Keratinocyte (primary cell): Measurements from ENCODE around the gene OLFM3. TPM values are rescaled to one million over a fixed set of nuclear protein-coding genes. Genes with fewer than 3 reads are reported as not detected.

ENCODE experiments used
- DNase-seq: peaks from one replicate; pipeline ENCODE4 v3.0.0-alpha.2; 2011; ENCODE audit warnings: low read depth, missing footprints, low spot score
- FAIRE-seq: peaks from 2 replicates; lab custom pipeline; 2011; peaks lifted over from hg19 to GRCh38; lab: Jason Lieb, UNC
- H2AFZ ChIP-seq: 2 replicates; pipeline ENCODE4 v1.6.0; 2012; ENCODE audit warnings: low read length, control low read depth, inconsistent platforms; ENCODE audit not compliant: control insufficient read depth
- H3K27ac ChIP-seq: 2 replicates; pipeline ENCODE4 v1.5.1; 2011; ENCODE audit warnings: low read length; ENCODE audit not compliant: control insufficient read depth, insufficient read depth
- H3K27me3 ChIP-seq: 3 replicates; pipeline ENCODE4 v1.6.0; 2011; ENCODE audit warnings: low read length; ENCODE audit not compliant: control insufficient read depth, insufficient read depth; ENCODE audit errors: extremely low read depth
- H3K36me3 ChIP-seq, 2 experiments: 2 replicates in 1 of 2; 3 replicates in 1 of 2; pipeline ENCODE4 v1.5.1; 2011; ENCODE audit warnings: low read length in 2 of 2, mild to moderate bottlenecking in 1 of 2; ENCODE audit not compliant: control insufficient read depth in 2 of 2, insufficient read depth in 2 of 2; ENCODE audit errors: extremely low read depth in 1 of 2
- H3K4me1 ChIP-seq: 3 replicates; pipeline ENCODE4 v1.5.1; 2011; ENCODE audit warnings: low read length; ENCODE audit not compliant: control insufficient read depth, insufficient read depth; ENCODE audit errors: extremely low read depth
- H3K4me2 ChIP-seq: 3 replicates; pipeline ENCODE4 v1.6.0; 2011; ENCODE audit warnings: low read depth, low read length; ENCODE audit not compliant: control insufficient read depth, insufficient read depth; ENCODE audit errors: extremely low read depth
- H3K4me3 ChIP-seq, 3 experiments: fragments of 200-600 bp in 1 of 3; sonication (generic) in 1 of 3; 2 replicates in 2 of 3; 3 replicates in 1 of 3; pipeline ENCODE4 v1.5.1; 2011 to 2016; ENCODE audit warnings: low read length in 3 of 3, mild to moderate bottlenecking in 3 of 3, control low read depth in 2 of 3, inconsistent platforms in 1 of 3, low read depth in 1 of 3, mixed read lengths in 1 of 3, mixed run types in 1 of 3, moderate library complexity in 1 of 3; ENCODE audit not compliant: control insufficient read depth in 2 of 3, insufficient read depth in 2 of 3; ENCODE audit errors: extremely low read depth in 1 of 3
- H3K79me2 ChIP-seq: 2 replicates; pipeline ENCODE4 v1.6.0; 2012; ENCODE audit warnings: low read length; ENCODE audit not compliant: control insufficient read depth, insufficient read depth
- H3K9ac ChIP-seq: 3 replicates; pipeline ENCODE4 v1.6.0; 2011; ENCODE audit warnings: low read length; ENCODE audit not compliant: control insufficient read depth, insufficient read depth; ENCODE audit errors: extremely low read depth
- H3K9me1 ChIP-seq: 3 replicates; pipeline ENCODE4 v1.6.0; 2011; ENCODE audit warnings: low read length; ENCODE audit not compliant: control insufficient read depth, insufficient read depth; ENCODE audit errors: extremely low read depth
- H3K9me3 ChIP-seq: 2 replicates; pipeline ENCODE4 v1.5.1; 2012; ENCODE audit warnings: low read depth, low read length; ENCODE audit not compliant: control insufficient read depth
- H4K20me1 ChIP-seq: 3 replicates; pipeline ENCODE4 v1.6.0; 2011; ENCODE audit warnings: low read length; ENCODE audit not compliant: control insufficient read depth, insufficient read depth; ENCODE audit errors: extremely low read depth
- EZH2 ChIP-seq: IDR thresholded peaks from one replicate; pipeline ENCODE4 v1.6.1; 2012; ENCODE audit warnings: inconsistent platforms, mild to moderate bottlenecking, low read length, moderate library complexity
- dilution Hi-C: fragments of 300-500 bp; cut with MboI; formaldehyde crosslinking; loops from one replicate; pipeline ENCODE4 v1.7.0; 2020; ENCODE audit warnings: low sequenced_read_pairs; ENCODE audit not compliant: extremely low pct_ligation_motif_present
- polyA plus RNA-seq, 5 experiments: library from polyadenylated mRNA; depleted of rRNA in 3 of 5; stranded (reverse) in 3 of 5; stranded (forward) in 1 of 5; unstranded in 1 of 5; fragments of >200 nt; gene quantifications; 1 replicate in 1 of 5; 2 replicates in 3 of 5; 3 replicates in 1 of 5; pipeline versions ENCODE4 v1.2.1 to v1.2.3, GENCODE V29; 2011 to 2012; ENCODE audit warnings: missing spikeins in 2 of 5, low read depth in 1 of 5, low replicate concordance in 1 of 5
- TF ChIP-seq, protein P1 (sequence below), 3 experiments: IDR thresholded peaks in 1 of 3; conservative IDR thresholded peaks in 1 of 3; optimal IDR thresholded peaks in 1 of 3; 2 replicates in 2 of 3; 3 replicates in 1 of 3; pipeline versions ENCODE3 to v1.5.1; 2011; ENCODE audit warnings: low read length in 3 of 3, mild to moderate bottlenecking in 3 of 3, moderate library complexity in 2 of 3, control low read depth in 1 of 3, inconsistent platforms in 1 of 3; ENCODE audit not compliant: insufficient read depth in 2 of 3; ENCODE audit errors: extremely low read depth in 1 of 3

The OLFM3 gene
- polyA plus RNA-seq, 1 donor (not counting 4 experiments of a cell fraction or from before 2014, with no cell fraction given) = not detected

DNA sequence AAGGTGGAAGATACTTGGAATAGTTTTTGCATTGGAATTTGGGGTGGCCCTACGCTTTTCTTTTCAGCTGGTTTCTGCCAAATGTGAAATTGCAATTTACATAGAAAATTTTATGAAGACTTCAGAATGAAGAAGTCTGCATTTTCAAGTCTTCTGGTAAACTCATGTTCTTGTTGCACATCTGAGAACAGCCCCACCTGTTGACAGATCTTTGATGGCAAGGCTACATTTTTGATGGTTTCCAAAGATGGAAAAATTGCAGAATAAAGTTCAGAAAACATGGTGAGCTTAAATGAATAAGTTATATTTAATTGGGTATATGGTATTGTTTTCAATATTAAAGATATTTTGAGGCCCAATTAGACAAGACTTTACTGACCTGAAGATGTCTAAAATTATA lies 25.4 kb downstream of the OLFM3 start:
- Histone ChIP-seq H3K79me2 (no peaks in the 10 kb centered on the region), H3K4me2 (no peak overlapping the region), H3K4me1 (no peaks in the 10 kb centered on the region), H3K27me3 (no peaks in the 10 kb centered on the region), H3K4me3 (no peak overlapping the region), H3K9ac (no peak overlapping the region), H3K36me3 (no peaks in the 10 kb centered on the region), H3K9me3 (no peaks in the 10 kb centered on the region), H2AFZ (no peak overlapping the region), H3K27ac (no peak overlapping the region), H3K9me1 (no peaks in the 10 kb centered on the region), H4K20me1 (no peaks in the 10 kb centered on the region)
- dilution Hi-C loops = no loop called here
- TF ChIP-seq EZH2 = no peak
- TF ChIP-seq, protein P1, sequence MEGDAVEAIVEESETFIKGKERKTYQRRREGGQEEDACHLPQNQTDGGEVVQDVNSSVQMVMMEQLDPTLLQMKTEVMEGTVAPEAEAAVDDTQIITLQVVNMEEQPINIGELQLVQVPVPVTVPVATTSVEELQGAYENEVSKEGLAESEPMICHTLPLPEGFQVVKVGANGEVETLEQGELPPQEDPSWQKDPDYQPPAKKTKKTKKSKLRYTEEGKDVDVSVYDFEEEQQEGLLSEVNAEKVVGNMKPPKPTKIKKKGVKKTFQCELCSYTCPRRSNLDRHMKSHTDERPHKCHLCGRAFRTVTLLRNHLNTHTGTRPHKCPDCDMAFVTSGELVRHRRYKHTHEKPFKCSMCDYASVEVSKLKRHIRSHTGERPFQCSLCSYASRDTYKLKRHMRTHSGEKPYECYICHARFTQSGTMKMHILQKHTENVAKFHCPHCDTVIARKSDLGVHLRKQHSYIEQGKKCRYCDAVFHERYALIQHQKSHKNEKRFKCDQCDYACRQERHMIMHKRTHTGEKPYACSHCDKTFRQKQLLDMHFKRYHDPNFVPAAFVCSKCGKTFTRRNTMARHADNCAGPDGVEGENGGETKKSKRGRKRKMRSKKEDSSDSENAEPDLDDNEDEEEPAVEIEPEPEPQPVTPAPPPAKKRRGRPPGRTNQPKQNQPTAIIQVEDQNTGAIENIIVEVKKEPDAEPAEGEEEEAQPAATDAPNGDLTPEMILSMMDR (optimal IDR thresholded peaks at IDR 0.05 in 1 of 3, IDR thresholded peaks at IDR 0.05 in 1 of 3, conservative IDR thresholded peaks at IDR 0.05 in 1 of 3; ENCODE audit: extremely low read depth in 1 of 3, insufficient read depth in 2 of 3, low read length in 3 of 3) = peak in 1 of 3 experiments; percentile 10
- no peak for DNase-seq
- no peak for FAIRE-seq

DNA sequence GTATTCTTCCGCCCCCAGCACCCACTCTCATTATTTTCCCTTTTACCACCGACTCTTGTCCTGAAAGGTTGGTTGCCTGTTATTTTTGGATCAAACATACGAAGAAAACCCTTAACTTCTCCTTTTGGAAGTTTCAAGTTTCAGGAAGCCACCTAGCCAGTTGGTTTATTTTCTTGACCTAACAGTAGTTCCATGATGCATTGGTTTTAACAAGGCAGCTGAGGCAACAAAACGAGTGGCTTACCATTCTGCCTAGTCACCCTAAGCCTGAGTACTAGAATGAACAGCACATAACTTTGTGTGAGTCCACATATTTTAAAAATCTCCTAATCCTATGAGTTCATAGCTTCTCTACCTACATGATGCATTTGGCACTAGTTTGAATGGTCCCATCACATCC lies 28.9 kb downstream of the OLFM3 start:
- no peaks in the 10 kb centered on the region for H3K79me2 ChIP-seq
- no peak overlapping the region for H3K4me3 ChIP-seq
- H3K9me1 ChIP-seq = no peaks in the 10 kb centered on the region
- dilution Hi-C loops = no loop called here
- no peak for DNase-seq
- no peaks in the 10 kb centered on the region for H4K20me1 ChIP-seq
- no peaks in the 10 kb centered on the region for H3K4me1 ChIP-seq
- FAIRE-seq = no peak
- no peak overlapping the region for H3K9ac ChIP-seq
- TF ChIP-seq, protein P1 (optimal IDR thresholded peaks at IDR 0.05 in 1 of 3, IDR thresholded peaks at IDR 0.05 in 1 of 3, conservative IDR thresholded peaks at IDR 0.05 in 1 of 3; ENCODE audit: extremely low read depth in 1 of 3, insufficient read depth in 2 of 3, low read length in 3 of 3) = no peak
- TF ChIP-seq EZH2 = no peak
- no peak overlapping the region for H3K4me2 ChIP-seq
- no peaks in the 10 kb centered on the region for H3K27me3 ChIP-seq
- H2AFZ ChIP-seq = no peak overlapping the region
- H3K27ac ChIP-seq = no peak overlapping the region
- no peaks in the 10 kb centered on the region for H3K36me3 ChIP-seq
- no peaks in the 10 kb centered on the region for H3K9me3 ChIP-seq
